Keratinocyte (primary cell): Measurements from ENCODE around the gene MALSU1. TPM values are rescaled to one million over a fixed set of nuclear protein-coding genes. Genes with fewer than 3 reads are reported as not detected.

Experiments used
- DNase-seq: peaks from one replicate; pipeline ENCODE4 v3.0.0-alpha.2; 2011; ENCODE audit warnings: low read depth, missing footprints, low spot score
- FAIRE-seq: peaks from 2 replicates; lab custom pipeline; 2011; peaks lifted over from hg19 to GRCh38; lab: Jason Lieb, UNC
- H2AFZ ChIP-seq: 2 replicates; pipeline ENCODE4 v1.6.0; 2012; ENCODE audit warnings: low read length, control low read depth, inconsistent platforms; ENCODE audit not compliant: control insufficient read depth
- H3K27ac ChIP-seq: 2 replicates; pipeline ENCODE4 v1.5.1; 2011; ENCODE audit warnings: low read length; ENCODE audit not compliant: control insufficient read depth, insufficient read depth
- H3K27me3 ChIP-seq: 3 replicates; pipeline ENCODE4 v1.6.0; 2011; ENCODE audit warnings: low read length; ENCODE audit not compliant: control insufficient read depth, insufficient read depth; ENCODE audit errors: extremely low read depth
- H3K36me3 ChIP-seq, 2 experiments: 2 replicates in 1 of 2; 3 replicates in 1 of 2; pipeline ENCODE4 v1.5.1; 2011; ENCODE audit warnings: low read length in 2 of 2, mild to moderate bottlenecking in 1 of 2; ENCODE audit not compliant: control insufficient read depth in 2 of 2, insufficient read depth in 2 of 2; ENCODE audit errors: extremely low read depth in 1 of 2
- H3K4me1 ChIP-seq: 3 replicates; pipeline ENCODE4 v1.5.1; 2011; ENCODE audit warnings: low read length; ENCODE audit not compliant: control insufficient read depth, insufficient read depth; ENCODE audit errors: extremely low read depth
- H3K4me2 ChIP-seq: 3 replicates; pipeline ENCODE4 v1.6.0; 2011; ENCODE audit warnings: low read depth, low read length; ENCODE audit not compliant: control insufficient read depth, insufficient read depth; ENCODE audit errors: extremely low read depth
- H3K4me3 ChIP-seq, 3 experiments: fragments of 200-600 bp in 1 of 3; sonication (generic) in 1 of 3; 2 replicates in 2 of 3; 3 replicates in 1 of 3; pipeline ENCODE4 v1.5.1; 2011 to 2016; ENCODE audit warnings: low read length in 3 of 3, mild to moderate bottlenecking in 3 of 3, control low read depth in 2 of 3, inconsistent platforms in 1 of 3, low read depth in 1 of 3, mixed read lengths in 1 of 3, mixed run types in 1 of 3, moderate library complexity in 1 of 3; ENCODE audit not compliant: control insufficient read depth in 2 of 3, insufficient read depth in 2 of 3; ENCODE audit errors: extremely low read depth in 1 of 3
- H3K79me2 ChIP-seq: 2 replicates; pipeline ENCODE4 v1.6.0; 2012; ENCODE audit warnings: low read length; ENCODE audit not compliant: control insufficient read depth, insufficient read depth
- H3K9ac ChIP-seq: 3 replicates; pipeline ENCODE4 v1.6.0; 2011; ENCODE audit warnings: low read length; ENCODE audit not compliant: control insufficient read depth, insufficient read depth; ENCODE audit errors: extremely low read depth
- H3K9me1 ChIP-seq: 3 replicates; pipeline ENCODE4 v1.6.0; 2011; ENCODE audit warnings: low read length; ENCODE audit not compliant: control insufficient read depth, insufficient read depth; ENCODE audit errors: extremely low read depth
- H3K9me3 ChIP-seq: 2 replicates; pipeline ENCODE4 v1.5.1; 2012; ENCODE audit warnings: low read depth, low read length; ENCODE audit not compliant: control insufficient read depth
- H4K20me1 ChIP-seq: 3 replicates; pipeline ENCODE4 v1.6.0; 2011; ENCODE audit warnings: low read length; ENCODE audit not compliant: control insufficient read depth, insufficient read depth; ENCODE audit errors: extremely low read depth
- CTCF ChIP-seq, 3 experiments: IDR thresholded peaks in 1 of 3; conservative IDR thresholded peaks in 1 of 3; optimal IDR thresholded peaks in 1 of 3; 2 replicates in 2 of 3; 3 replicates in 1 of 3; pipeline versions ENCODE3 to v1.5.1; 2011; ENCODE audit warnings: low read length in 3 of 3, mild to moderate bottlenecking in 3 of 3, moderate library complexity in 2 of 3, control low read depth in 1 of 3, inconsistent platforms in 1 of 3; ENCODE audit not compliant: insufficient read depth in 2 of 3; ENCODE audit errors: extremely low read depth in 1 of 3
- EZH2 ChIP-seq: IDR thresholded peaks from one replicate; pipeline ENCODE4 v1.6.1; 2012; ENCODE audit warnings: inconsistent platforms, mild to moderate bottlenecking, low read length, moderate library complexity
- dilution Hi-C: fragments of 300-500 bp; cut with MboI; formaldehyde crosslinking; loops from one replicate; pipeline ENCODE4 v1.7.0; 2020; ENCODE audit warnings: low sequenced_read_pairs; ENCODE audit not compliant: extremely low pct_ligation_motif_present
- polyA plus RNA-seq, 5 experiments: library from polyadenylated mRNA; depleted of rRNA in 3 of 5; stranded (reverse) in 3 of 5; stranded (forward) in 1 of 5; unstranded in 1 of 5; fragments of >200 nt; gene quantifications; 1 replicate in 1 of 5; 2 replicates in 3 of 5; 3 replicates in 1 of 5; pipeline versions ENCODE4 v1.2.1 to v1.2.3, GENCODE V29; 2011 to 2012; ENCODE audit warnings: missing spikeins in 2 of 5, low read depth in 1 of 5, low replicate concordance in 1 of 5

The MALSU1 gene
- polyA plus RNA-seq, 1 donor (not counting 4 experiments of a cell fraction or from before 2014, with no cell fraction given), result 67.8 TPM

GRCh38 chr7:23291957-23292560, 7.1 kb upstream of the MALSU1 start:
- Histone ChIP-seq H3K4me2 (no peak overlapping the region), H3K9me1 (no peaks in the 10 kb centered on the region), H3K27me3 (no peaks in the 10 kb centered on the region), H3K9me3 (no peaks in the 10 kb centered on the region), H3K4me3 (no peak overlapping the region), H3K36me3 (no peaks in the 10 kb centered on the region), H3K9ac (no peak overlapping the region), H3K79me2 (no peaks in the 10 kb centered on the region), H4K20me1 (no peaks in the 10 kb centered on the region), H3K27ac (no peak overlapping the region), H3K4me1 (peaks cover 4% of the 10 kb centered on the region), H2AFZ (no peak overlapping the region)
- TF ChIP-seq EZH2, result no peak
- no peak for TF ChIP-seq CTCF (optimal IDR thresholded peaks at IDR 0.05 in 1 of 3, IDR thresholded peaks at IDR 0.05 in 1 of 3, conservative IDR thresholded peaks at IDR 0.05 in 1 of 3; ENCODE audit: extremely low read depth in 1 of 3, insufficient read depth in 2 of 3, low read length in 3 of 3)
- DNase-seq (no peak), FAIRE-seq (no peak)
- dilution Hi-C loops, result no loop called here

DNA sequence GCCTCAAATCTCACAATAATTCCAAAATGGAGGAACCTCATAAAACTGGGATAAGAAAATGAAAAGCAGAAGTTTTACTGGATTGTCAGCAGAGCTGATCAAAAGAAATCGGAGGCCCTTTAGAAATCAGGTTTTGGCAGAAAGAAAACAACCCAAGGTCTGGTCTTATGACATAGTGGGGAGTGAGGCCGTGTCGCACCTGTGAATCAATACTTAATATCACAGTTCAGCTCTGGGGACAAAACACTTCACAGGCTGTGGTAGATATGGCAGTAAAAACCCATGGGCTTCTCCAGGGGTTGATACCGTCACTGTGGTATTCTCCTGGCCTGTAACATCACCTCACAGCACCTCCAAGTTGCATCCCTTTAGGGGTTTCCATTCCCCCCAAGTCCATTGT, 6.5 kb upstream of the MALSU1 start:
- Histone ChIP-seq H3K4me3 (no peak overlapping the region), H3K4me1 (peaks cover 4% of the 10 kb centered on the region)

More for the DNA sequence above, 6.5 kb upstream of the MALSU1 start:
- no peaks in the 10 kb centered on the region for H3K9me3 ChIP-seq
- H3K9ac ChIP-seq, result no peak overlapping the region
- no peaks in the 10 kb centered on the region for H3K9me1 ChIP-seq
- no peak overlapping the region for H2AFZ ChIP-seq
- dilution Hi-C loops, result no loop called here
- H3K36me3 ChIP-seq, result no peaks in the 10 kb centered on the region
- no peaks in the 10 kb centered on the region for H3K27me3 ChIP-seq
- H3K27ac ChIP-seq, result no peak overlapping the region
- FAIRE-seq (no peak), DNase-seq (no peak)
- H4K20me1 ChIP-seq, result no peaks in the 10 kb centered on the region
- no peaks in the 10 kb centered on the region for H3K79me2 ChIP-seq
- TF ChIP-seq CTCF (optimal IDR thresholded peaks at IDR 0.05 in 1 of 3, IDR thresholded peaks at IDR 0.05 in 1 of 3, conservative IDR thresholded peaks at IDR 0.05 in 1 of 3; ENCODE audit: extremely low read depth in 1 of 3, insufficient read depth in 2 of 3, low read length in 3 of 3) (no peak), EZH2 (no peak)
- H3K4me2 ChIP-seq, result no peak overlapping the region
